ENCODE data around the gene KCNQ4. TPM values are rescaled to one million over a fixed set of nuclear protein-coding genes. Genes with fewer than 3 reads are reported as not detected.

The KCNQ4 gene
- total RNA-seq, 3 donors from 2014 or later (not counting 1 experiment from before 2014, with no cell fraction given) = 0.14 to 0.45 (median 0.35) TPM

GRCh38 chr1:40818264-40818961 lies 34.8 kb downstream of the KCNQ4 start:
- H3K27ac Mint-ChIP-seq = peak overlapping the region in 1 of 2 donors; percentile 82
- peaks cover 0 to 13% of the 10 kb centered on the region in 2 donors for H3K4me1 Mint-ChIP-seq
- Histone ChIP-seq H3K9me3 (ENCODE audit: control insufficient read depth, insufficient read depth, low read length) (no peaks in the 10 kb centered on the region), H3K4me3 (ENCODE audit: low read length) (peak overlapping the region; percentile 62), H3K4me1 (ENCODE audit: control insufficient read depth, insufficient read depth, low read length) (peaks cover 21% of the 10 kb centered on the region), H3K27me3 (ENCODE audit: control insufficient read depth, insufficient read depth, low read length) (no peaks in the 10 kb centered on the region), H3K27ac (ENCODE audit: low read length) (no peak overlapping the region), H3K36me3 (ENCODE audit: control insufficient read depth, insufficient read depth, low read length) (no peaks in the 10 kb centered on the region)
- H3K4me3 Mint-ChIP-seq = peak overlapping the region; percentile 80
- TF ChIP-seq CTCF (IDR thresholded peaks at IDR 0.05) = no peak
- intact Hi-C loops (cut with micrococcal nuclease) = no loop called here
- H3K27me3 Mint-ChIP-seq (ENCODE audit: low read depth in 2 of 2) = no peaks in the 10 kb centered on the region
- no peaks in the 10 kb centered on the region for H3K36me3 Mint-ChIP-seq
- under 1% methylated on average over 59 of the region's 59 CpGs for WGBS (ENCODE audit: insufficient coverage)
- DNase-seq (peak; percentile 62 to 93), ATAC-seq (peak; percentile 92 to 96 (median 95))
- no peaks in the 10 kb centered on the region for H3K9me3 Mint-ChIP-seq

- no peaks in the 10 kb centered on the region for H3K27me3 ChIP-seq (ENCODE audit: control insufficient read depth, insufficient read depth, low read length)
- no peak for TF ChIP-seq CTCF (IDR thresholded peaks at IDR 0.05)
- no peaks in the 10 kb centered on the region for H3K9me3 ChIP-seq (ENCODE audit: control insufficient read depth, insufficient read depth, low read length)
- peaks cover 21% of the 10 kb centered on the region for H3K4me1 ChIP-seq (ENCODE audit: control insufficient read depth, insufficient read depth, low read length)
- Mint-ChIP-seq H3K4me1 (peaks cover 0 to 13% of the 10 kb centered on the region in 2 donors), H3K36me3 (no peaks in the 10 kb centered on the region), H3K9me3 (no peaks in the 10 kb centered on the region), H3K27me3 (ENCODE audit: low read depth in 2 of 2) (no peaks in the 10 kb centered on the region), H3K27ac (peak overlapping the region in 1 of 2 donors; percentile 82), H3K4me3 (peak overlapping the region; percentile 80)
- no peak overlapping the region for H3K4me3 ChIP-seq (ENCODE audit: low read length)
- ATAC-seq (no peak), DNase-seq (no peak)
- no peak overlapping the region for H3K27ac ChIP-seq (ENCODE audit: low read length)
- 56% methylated on average over 26 of the region's 26 CpGs for WGBS (ENCODE audit: insufficient coverage)
- intact Hi-C loops (cut with micrococcal nuclease) = no loop called here
- H3K36me3 ChIP-seq (ENCODE audit: control insufficient read depth, insufficient read depth, low read length) = no peaks in the 10 kb centered on the region
Measured at GRCh38 chr1:40819101-40819500, 35.5 kb downstream of the KCNQ4 start.

- Mint-ChIP-seq H3K27me3 (ENCODE audit: low read depth in 2 of 2) (no peaks in the 10 kb centered on the region), H3K36me3 (no peaks in the 10 kb centered on the region), H3K4me1 (peaks cover 0 to 19% of the 10 kb centered on the region in 2 donors), H3K4me3 (no peak overlapping the region), H3K27ac (peak overlapping the region in 1 of 2 donors; percentile 1), H3K9me3 (no peaks in the 10 kb centered on the region)
- no peak for TF ChIP-seq CTCF (IDR thresholded peaks at IDR 0.05)
- DNase-seq (peak in 1 of 2 donors; percentile 28), ATAC-seq (no peak)
- H3K9me3 ChIP-seq (ENCODE audit: control insufficient read depth, insufficient read depth, low read length) = no peaks in the 10 kb centered on the region
- no peak overlapping the region for H3K27ac ChIP-seq (ENCODE audit: low read length)
- no peaks in the 10 kb centered on the region for H3K27me3 ChIP-seq (ENCODE audit: control insufficient read depth, insufficient read depth, low read length)
- H3K36me3 ChIP-seq (ENCODE audit: control insufficient read depth, insufficient read depth, low read length) = no peaks in the 10 kb centered on the region
- intact Hi-C loops (cut with micrococcal nuclease) = no loop called here
- H3K4me3 ChIP-seq (ENCODE audit: low read length) = no peak overlapping the region
- WGBS (ENCODE audit: insufficient coverage) = 93% methylated on average over 3 of the region's 3 CpGs
- peaks cover 25% of the 10 kb centered on the region for H3K4me1 ChIP-seq (ENCODE audit: control insufficient read depth, insufficient read depth, low read length)
Measured at GRCh38 chr1:40820251-40820797, 36.7 kb downstream of the KCNQ4 start.

Measured in natural killer cell (primary cell).